CD8-positive, alpha-beta memory T cell (primary cell): Measurements from ENCODE around the gene CLOCK. TPM values are rescaled to one million over a fixed set of nuclear protein-coding genes. Genes with fewer than 3 reads are reported as not detected.

ENCODE experiments used
- CTCF ChIA-PET: fragments of 350-600 bp; sonication (Branson Sonifier 250); formaldehyde crosslinking; loops from one replicate; lab custom pipeline; 2021; ENCODE audit warnings: antibody characterized with exemption; lab: Charles Lee
- POLR2A ChIA-PET: fragments of 350-600 bp; sonication (Branson Sonifier 250); formaldehyde crosslinking; loops from one replicate; lab custom pipeline; 2021; ENCODE audit warnings: antibody characterized with exemption; lab: Charles Lee
- DNase-seq, 5 donors: peaks; one replicate each; pipeline versions ENCODE4 v3.0.0 to v3.0.0-alpha.2; 2020 to 2022; ENCODE audit warnings: mixed read lengths in 1 of 5
- H3K27ac ChIP-seq: one replicate; pipeline ENCODE4 v1.7.0; 2013; ENCODE audit warnings: low read depth, mild to moderate bottlenecking, low read length, moderate library complexity
- H3K27me3 ChIP-seq: 2 replicates; pipeline ENCODE4 v1.7.0; 2013; ENCODE audit warnings: low read length, mild to moderate bottlenecking; ENCODE audit not compliant: insufficient read depth, poor library complexity, severe bottlenecking
- H3K36me3 ChIP-seq: 2 replicates; pipeline ENCODE4 v1.7.0; 2013; ENCODE audit warnings: mild to moderate bottlenecking, low read length, moderate library complexity; ENCODE audit not compliant: insufficient read depth
- H3K4me1 ChIP-seq: 2 replicates; pipeline ENCODE4 v1.7.0; 2013; ENCODE audit warnings: mild to moderate bottlenecking, low read length, moderate library complexity; ENCODE audit not compliant: insufficient read depth
- H3K4me3 ChIP-seq: 2 replicates; pipeline ENCODE4 v1.7.0; 2013; ENCODE audit warnings: mild to moderate bottlenecking, low read length
- H3K9me3 ChIP-seq: 2 replicates; pipeline ENCODE4 v1.7.0; 2013; ENCODE audit warnings: mild to moderate bottlenecking, low read length
- H3K27ac Mint-ChIP-seq, 8 donors: one replicate each; pipeline ENCODE4 v1.8.0; 2020 to 2021; ENCODE audit warnings: mixed read lengths in 8 of 8, mild to moderate bottlenecking in 6 of 8, inconsistent platforms in 3 of 8, moderate library complexity in 3 of 8
- H3K27me3 Mint-ChIP-seq, 2 donors: one replicate each; pipeline ENCODE4 v1.8.0; 2020 to 2021; ENCODE audit warnings: mixed read lengths in 2 of 2, mild to moderate bottlenecking in 1 of 2, moderate library complexity in 1 of 2
- H3K36me3 Mint-ChIP-seq, 3 donors: one replicate each; pipeline ENCODE4 v1.8.0; 2020 to 2021; ENCODE audit warnings: mixed read lengths in 3 of 3, inconsistent platforms in 1 of 3, mild to moderate bottlenecking in 1 of 3
- H3K4me1 Mint-ChIP-seq, 3 donors: one replicate each; pipeline ENCODE4 v1.8.0; 2020 to 2021; ENCODE audit warnings: mixed read lengths in 3 of 3, inconsistent platforms in 1 of 3, mild to moderate bottlenecking in 1 of 3
- H3K4me3 Mint-ChIP-seq, 7 donors: one replicate each; pipeline ENCODE4 v1.8.0; 2020 to 2021; ENCODE audit warnings: mixed read lengths in 7 of 7, mild to moderate bottlenecking in 6 of 7, moderate library complexity in 4 of 7, inconsistent platforms in 2 of 7
- H3K9me3 Mint-ChIP-seq, 5 donors: one replicate each; pipeline ENCODE4 v1.8.0; 2020 to 2022; ENCODE audit warnings: mixed read lengths in 5 of 5, mild to moderate bottlenecking in 3 of 5, moderate library complexity in 2 of 5, inconsistent platforms in 1 of 5
- polyA plus RNA-seq: library from polyadenylated mRNA; unstranded; fragments of 300-500 nt; fragmentation: Illumina TruSeq; gene quantifications from one replicate; pipeline ENCODE4 v1.2.3, GENCODE V29; 2021
- total RNA-seq, 2 experiments: library from RNA; stranded (reverse); gene quantifications; one replicate each; pipeline ENCODE4 v1.2.3, GENCODE V29; 2021

CLOCK gene
- total and polyA plus RNA-seq, 3 experiments from 2014 or later: 4.5 to 16.4 (median 13.3) TPM

DNA sequence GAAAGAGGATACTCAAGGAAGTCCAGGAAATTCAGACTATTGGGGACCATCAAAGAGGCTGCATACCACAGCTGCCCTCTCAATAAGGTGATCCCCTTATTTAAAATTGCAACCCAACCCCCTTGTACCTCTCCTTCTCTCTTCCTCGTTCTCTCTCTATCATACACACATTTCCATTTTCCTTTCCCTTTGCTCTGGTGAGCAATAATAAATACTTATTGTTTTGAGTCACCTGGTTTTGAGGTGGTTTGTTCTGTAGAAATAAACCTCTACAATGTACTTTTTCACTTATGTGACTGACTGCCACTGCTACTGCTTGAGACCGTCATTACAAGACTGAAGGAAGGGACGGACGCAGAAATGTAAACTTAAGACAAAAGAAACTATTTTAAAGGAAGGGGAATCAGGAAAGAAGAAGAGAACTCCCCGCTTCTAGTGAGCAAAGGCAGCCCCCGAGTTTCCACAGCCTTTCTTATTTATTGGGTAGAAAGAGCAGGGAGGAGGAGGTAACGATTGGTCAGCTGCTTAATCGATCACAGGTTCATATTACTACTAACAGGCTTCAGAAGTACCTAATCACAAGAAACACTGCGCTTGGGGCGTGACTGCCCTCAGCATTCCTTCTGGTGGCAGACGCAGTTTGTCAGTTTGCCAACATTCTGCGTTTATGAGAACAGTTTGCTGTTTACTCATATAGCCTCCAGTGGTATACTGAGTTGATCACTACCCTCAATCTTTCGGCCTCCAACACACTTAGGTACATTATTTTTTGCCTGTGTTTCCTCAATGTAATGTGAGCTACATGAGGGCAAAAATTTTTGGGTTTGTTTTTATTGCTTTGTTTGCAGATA is 167.9 kb downstream of the CLOCK start:
- Histone ChIP-seq H3K27ac (no peak overlapping the region), H3K4me3 (no peak overlapping the region), H3K27me3 (no peaks in the 10 kb centered on the region), H3K9me3 (no peaks in the 10 kb centered on the region), H3K4me1 (no peaks in the 10 kb centered on the region), H3K36me3 (no peaks in the 10 kb centered on the region)
- Mint-ChIP-seq H3K27ac (no peak overlapping the region), H3K4me3 (no peak overlapping the region), H3K9me3 (no peaks in the 10 kb centered on the region), H3K36me3 (no peaks in the 10 kb centered on the region), H3K4me1 (no peaks in the 10 kb centered on the region), H3K27me3 (no peaks in the 10 kb centered on the region)
- CTCF ChIA-PET: interaction anchor here (1.3 kb wide), 1 partner anchor 33 kb away, joined by 4 read pairs; the partner anchor contains the start of gene SRD5A3
- DNase-seq: no peak
- POLR2A ChIA-PET: no interaction called here

Other genes starting within 250 kb of the CLOCK start
- 10 to 100 TPM; 20.3 to 23.9 TPM for gene SRD5A3, start 200.7 kb downstream of the CLOCK start, total RNA-seq
- 17.4 TPM for gene SRD5A3, start 200.7 kb downstream of the CLOCK start, polyA plus RNA-seq
- gene TMEM165, start 151.0 kb downstream of the CLOCK start, total RNA-seq: 10 to 100 TPM; 69.1 to 76.5 TPM
- gene TMEM165, start 151.0 kb downstream of the CLOCK start, polyA plus RNA-seq: 31.1 TPM
- gene PDCL2, start 45.3 kb upstream of the CLOCK start, total RNA-seq: not detected
- not detected for gene PDCL2, start 45.3 kb upstream of the CLOCK start, polyA plus RNA-seq
- gene NMU, start 89.4 kb upstream of the CLOCK start, total RNA-seq: not detected
- gene NMU, start 89.4 kb upstream of the CLOCK start, polyA plus RNA-seq: 2.2 TPM